HG03565 (cell line): ENCODE results near the gene LIPJ.

Experiments
- ATAC-seq: cut with Tn5 transposase; IDR thresholded peaks from one replicate; pipeline ENCODE4 v1.9.1; 2021; ENCODE audit warnings: mild to moderate bottlenecking, moderate library complexity; ENCODE audit not compliant: unreplicated experiment

The LIPJ gene, protein sequence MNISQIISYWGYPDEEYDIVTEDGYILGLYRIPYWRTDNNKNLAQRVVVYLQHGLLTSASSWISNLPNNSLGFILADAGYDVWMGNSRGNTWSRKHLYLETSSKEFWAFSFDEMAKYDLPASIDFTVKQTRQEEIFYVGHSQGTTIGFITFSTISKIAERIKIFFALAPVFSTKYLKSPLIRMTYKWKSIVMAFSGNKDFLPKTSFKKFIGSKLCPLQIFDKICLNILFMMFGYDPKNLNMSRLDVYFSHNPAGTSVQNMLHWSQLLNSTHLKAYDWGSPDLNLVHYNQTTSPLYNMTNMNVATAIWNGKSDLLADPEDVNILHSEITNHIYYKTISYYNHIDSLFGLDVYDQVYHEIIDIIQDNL

DNA sequence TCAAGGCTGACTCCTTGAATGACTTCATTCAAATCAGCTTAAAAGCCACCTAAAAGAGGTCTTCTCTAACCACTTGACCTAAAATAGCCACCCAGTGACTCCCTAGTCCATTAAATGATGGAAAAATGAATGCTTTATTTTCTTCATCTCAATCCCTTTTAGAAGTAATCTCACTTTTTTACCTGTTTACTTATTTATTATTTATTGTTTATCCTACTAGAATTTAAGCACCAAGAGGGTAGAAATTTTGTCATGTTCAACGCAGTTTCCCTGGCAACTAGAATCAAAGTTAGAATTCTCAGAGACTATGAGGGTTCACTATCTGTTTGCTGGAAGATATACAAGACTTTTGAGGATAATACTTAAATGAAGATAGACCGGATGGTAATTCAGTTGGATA is at the start of gene LIPJ:
Gene LIPJ (plus strand): TSS at position 301 of the 400 bp plus-strand sequence. CDS start 3,926 bp downstream, outside the sequence.
- ATAC-seq: no peak

DNA sequence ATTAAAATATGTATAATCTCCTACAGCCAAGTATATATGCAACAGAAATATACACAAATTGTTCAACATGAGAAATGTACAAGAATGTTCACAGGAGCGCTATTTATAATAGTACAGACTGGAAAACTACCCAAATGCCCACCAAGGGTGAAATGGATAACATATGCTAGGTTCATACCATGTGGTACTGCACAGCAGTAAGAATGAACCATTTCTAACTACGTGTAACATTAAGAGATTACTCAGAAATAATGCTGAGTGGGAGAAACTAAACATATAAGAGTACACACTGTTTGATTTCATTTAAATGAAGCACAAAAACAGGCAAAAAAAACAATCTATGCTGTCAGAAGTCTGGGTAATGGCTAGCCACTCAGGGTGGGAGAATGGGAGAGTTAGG is 49.2 kb upstream of the LIPJ start:
- ATAC-seq: no peak

DNA sequence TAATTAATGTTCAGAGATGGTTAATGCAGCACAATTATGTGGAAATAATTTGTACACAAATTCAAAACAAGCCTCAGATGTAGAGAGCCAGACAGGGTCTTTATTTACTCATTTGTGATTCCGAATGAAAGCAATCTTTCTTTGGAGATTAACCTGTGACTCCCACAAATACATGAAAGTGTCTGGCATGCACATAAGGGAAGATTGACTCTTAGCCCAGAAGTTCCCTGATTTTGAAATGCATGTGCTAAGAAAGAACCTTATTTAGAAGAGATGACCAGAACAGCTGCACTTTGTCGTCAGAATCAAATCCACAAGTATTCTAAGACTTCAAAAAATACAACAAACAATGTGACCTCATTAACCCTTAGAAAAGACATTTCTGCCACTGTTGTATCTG is 48.5 kb upstream of the LIPJ start:
- ATAC-seq: no peak

DNA sequence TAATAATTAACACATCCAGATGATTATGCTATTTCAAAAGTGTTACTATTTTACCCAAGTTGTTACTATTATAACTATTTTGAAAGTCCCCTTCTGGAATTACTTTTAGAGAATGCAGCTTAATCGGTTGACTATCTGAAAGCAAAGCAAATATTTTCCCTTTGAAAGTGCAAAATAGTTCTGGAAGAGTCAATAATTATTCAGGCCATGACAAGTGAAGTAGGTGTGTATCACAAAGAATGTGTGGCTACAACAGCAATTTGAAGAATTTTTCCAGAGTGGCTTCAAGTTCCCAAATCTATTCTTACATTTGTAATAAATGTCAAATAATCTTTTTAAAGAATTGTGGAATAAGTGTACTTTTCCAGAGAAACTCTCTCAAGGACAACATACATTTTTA is 46.2 kb upstream of the LIPJ start:
- no peak for ATAC-seq

DNA sequence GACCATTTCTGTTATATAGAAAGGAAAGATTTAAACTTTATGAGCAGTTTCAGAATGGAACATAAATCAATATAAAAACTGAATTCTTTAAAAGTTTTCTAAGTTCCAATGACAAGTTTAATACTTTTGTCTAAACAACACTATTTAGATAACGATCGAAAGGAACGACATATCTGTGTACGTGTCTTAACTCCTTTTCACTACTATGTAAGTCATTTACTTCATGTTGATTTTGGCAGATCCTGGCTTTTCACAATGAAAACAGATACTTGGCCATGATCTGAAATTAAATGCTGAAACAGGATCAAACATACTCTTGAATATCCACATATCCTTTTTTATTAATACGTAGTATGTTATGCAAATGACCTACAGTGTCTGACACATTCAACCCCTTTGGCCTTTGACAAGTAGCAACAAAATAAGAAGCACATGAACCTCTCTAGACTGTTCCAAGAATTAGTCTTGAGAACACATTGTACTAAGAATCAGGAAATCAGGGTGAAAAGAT is 45.4 kb upstream of the LIPJ start:
- ATAC-seq: no peak

DNA sequence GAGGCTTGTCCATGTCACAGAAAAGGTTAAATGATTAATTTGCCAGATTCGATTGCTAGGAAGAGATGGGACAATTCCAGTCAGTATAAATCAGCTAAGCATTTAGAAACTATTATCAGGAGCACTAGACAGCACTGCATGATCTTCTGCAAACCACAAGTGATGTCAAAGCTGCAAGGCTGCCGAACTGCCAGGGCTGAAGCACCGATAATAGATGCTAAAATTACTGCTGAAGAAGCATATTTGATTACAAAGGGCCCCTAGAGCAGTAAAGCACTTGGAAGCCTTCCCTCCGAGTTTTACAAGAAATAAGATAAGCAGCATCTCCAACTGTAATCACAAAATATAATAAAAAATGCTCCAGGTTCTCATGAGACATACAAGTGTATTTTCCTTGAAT is 44.0 kb upstream of the LIPJ start:
- ATAC-seq: no peak

DNA sequence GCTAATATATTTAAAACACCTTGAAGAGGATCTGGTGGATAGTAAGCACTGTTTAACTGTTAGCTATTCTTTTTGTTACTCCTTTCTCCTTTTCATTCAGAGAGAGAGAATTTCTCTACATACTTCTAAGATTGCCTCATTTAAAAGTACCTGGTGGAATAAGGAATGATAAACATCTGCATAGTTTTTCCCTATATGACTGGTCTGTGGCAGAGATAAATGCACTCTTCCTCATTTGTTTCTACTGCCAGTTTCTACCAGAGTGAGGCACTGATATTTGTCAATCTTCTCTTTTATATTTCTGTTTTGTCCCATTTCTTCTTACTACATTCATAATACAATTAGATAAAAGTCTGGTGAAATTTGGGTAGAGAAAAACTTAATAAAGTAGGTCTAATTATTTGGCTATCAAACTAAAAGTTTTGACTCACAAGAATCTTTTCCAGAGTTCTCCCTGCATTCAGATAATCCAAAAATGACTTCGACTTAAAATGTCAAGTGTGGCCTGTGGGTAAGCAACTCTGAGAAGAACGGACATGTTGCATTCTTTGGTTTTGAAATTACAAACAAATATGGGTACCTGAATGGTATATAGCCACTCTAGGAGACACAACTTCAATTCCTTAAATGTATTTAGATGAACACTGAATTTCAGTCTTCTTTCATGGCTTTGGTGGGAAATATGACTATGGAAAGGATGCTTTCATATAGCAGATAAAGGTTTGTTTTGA is 42.3 kb upstream of the LIPJ start:
- peak; percentile 64 for ATAC-seq

DNA sequence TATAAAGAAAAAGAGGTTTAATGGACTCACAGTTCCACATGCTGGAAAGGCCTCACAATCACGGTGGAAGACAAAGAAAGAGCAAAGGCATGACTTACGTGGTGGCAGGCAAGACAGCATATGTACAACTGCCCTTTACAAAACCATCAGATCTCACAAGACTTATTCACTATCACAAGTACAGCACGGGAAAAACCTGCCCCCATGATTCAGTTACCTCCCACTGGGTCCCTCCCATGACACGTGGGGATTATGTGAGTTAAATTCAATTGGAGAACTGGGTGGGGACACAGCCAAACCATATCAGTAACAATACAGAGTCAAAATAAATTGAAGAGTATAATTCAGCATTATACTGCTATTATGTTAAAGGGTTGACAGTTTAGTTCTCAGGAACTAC is 41.2 kb upstream of the LIPJ start:
- ATAC-seq: no peak

DNA sequence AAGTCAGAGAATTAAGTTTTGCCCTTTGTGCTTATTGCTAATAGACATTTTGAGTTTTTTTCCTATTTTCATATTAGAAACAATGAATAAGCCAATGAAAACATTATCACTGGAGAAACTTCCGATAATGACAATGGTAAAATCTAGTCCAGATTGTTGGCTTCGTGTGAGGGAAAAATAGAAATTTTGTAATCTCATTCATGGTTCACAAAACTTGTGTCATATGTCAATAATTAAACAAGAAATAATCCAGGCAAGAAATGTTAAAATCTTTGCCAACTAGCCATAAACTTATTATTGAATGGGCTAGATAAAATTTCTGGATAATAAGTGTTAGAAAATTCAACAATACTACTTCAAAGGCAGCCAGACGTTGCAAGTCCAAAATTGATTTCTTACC is 40.1 kb upstream of the LIPJ start:
- no peak for ATAC-seq

DNA sequence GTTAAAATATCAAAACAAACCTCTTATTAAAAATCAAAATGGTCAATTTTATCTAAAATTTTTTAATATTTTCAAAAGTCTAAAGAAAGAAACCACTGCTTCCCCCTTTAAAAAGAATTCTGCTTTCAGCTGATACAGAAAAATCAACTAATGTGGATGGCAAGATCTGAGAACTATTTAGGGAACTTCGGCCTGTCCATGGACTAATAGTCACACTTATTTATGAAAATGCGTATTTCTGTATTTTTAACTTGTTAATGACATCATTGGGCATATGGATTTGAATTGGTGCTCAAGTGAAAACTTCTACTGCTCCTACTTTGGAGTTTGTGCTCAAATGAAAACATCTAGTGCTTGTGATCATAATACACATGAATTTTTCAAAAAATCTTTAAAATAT is 35.3 kb upstream of the LIPJ start:
- no peak for ATAC-seq

DNA sequence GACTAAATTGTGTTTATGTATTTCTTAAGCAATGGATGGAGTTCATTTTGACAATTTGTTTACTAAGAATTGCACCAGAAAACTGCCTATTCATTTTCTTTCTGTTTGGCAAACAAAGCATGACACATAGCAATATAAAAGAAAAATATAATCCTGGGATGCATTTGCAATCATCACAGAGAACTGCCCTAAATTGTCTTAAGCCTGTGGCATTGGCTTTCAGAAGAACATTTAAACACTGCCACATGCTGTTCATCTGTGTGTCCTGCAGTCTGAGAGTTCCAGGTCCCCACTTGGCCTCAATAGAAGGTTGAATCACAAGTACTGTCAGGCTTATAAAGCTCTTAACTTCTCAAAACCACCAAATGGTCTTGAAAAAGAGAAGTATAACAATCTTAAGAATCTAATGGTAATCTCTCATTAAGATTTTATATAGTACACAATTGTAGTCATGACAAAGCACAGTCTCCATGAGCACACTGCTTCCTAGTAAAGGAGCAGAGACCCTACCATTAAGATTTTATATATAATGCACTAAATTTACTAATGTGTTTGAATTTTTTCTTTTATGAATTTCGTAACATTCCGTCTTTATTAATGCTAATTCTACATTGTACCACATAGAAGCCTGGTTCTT is 33.3 kb upstream of the LIPJ start:
- peak; percentile 57 for ATAC-seq

DNA sequence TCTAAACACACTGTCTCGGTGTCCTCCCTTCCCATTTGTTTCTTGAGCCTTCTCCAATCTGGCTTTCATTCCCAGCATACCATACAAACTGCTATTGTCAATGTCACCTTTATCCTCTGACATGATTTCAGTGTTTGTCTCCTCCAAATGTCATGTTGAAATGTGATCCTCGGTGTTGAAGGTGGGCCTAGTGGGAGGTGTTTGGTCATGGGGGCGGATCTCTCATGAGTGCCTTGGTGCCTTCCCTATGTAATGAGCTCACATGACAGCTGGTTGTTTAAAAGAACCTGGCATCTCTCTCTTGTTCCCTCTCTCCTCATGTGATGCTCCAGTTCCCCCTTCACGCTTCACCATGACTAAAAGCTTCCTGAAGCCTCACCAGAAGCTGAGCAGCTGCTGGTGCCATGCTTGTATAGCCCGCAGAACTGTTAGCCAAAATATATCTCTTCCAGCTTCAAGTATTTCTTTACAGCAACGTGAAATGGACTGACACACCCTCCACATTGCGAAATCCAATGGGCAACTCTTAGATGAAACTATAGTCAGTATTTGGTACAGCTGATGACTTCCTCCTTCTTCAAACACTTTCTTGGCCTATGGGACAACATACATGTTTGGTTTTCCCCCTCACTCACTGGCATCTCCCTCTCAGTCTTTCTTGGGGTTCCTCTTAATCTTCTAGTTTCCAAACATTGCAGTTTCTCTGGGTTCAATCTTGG is 31.2 kb upstream of the LIPJ start:
- ATAC-seq: no peak

DNA sequence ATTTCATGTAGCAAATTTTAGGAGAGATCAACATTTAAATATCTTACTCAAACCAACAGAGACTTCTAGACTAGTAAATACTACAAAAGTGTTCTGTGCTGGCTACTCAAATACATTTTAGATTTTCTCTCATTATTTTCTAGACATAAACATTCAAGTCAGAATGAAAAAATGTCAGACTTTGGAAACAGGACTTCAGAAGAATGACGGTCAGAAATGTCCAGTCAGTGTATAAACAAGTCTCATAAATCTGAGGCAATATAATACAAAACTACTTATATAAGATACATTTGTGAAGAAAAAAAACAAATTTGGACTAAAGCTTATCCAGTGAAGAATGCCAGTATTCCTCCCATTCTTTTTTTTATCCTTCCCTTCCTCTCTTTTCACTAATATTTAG is 29.3 kb upstream of the LIPJ start:
- ATAC-seq: no peak

DNA sequence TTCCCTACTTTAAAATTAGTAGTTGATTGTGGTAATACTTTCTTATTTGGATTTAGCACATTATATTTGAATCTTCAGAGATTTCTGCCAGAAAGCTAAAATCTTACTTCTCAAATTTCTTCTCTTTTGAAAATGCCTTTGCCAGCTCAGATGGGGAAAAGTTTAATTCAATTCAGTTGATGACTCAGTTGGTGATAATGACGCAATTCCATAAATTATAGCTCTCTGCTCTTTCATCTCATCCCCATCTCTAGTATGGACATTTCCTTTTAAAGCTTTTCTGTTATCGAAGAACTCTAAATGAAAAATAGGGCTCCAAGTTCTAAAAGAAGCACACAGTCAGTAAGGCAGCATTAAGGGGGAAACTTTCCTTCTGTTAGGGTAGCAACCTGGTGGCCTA is 28.9 kb upstream of the LIPJ start:
- ATAC-seq: no peak

DNA sequence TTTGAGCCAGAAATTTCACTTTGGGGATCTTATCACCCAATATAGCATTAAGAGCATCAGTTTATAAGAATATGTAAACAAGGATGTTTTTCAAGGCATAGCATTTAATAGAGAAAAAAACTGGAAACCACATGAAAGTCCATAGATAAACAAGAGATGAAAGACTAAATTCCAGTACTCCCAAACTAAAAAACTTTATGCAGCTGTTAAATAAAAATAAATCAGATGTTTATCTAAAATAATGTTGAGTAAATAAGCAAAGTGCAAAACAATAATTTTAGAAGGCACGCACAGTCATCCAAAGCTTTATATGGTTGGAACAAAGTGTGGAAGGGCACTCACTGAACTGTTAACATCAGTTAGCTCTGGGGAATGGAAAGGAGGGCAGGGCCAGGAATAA is 24.4 kb upstream of the LIPJ start:
- no peak for ATAC-seq

DNA sequence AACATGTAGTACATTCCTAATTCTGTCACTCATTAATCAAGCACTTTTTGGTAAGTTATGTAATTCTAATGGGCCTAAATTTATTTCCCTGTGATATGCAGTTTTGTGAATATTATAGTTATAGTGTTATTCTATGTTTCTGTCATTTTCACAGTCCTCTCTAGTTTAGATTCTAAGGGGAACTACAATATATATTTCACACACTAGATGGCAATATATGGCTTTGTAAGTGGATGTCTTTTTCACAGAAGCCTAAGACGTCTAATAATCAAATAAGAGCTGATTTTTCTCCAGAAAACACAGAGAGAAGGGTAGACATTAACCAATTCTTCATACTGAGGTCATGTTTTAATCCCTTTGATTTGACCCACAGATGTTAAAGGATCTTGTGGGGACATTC is 21.5 kb upstream of the LIPJ start:
- ATAC-seq: no peak

DNA sequence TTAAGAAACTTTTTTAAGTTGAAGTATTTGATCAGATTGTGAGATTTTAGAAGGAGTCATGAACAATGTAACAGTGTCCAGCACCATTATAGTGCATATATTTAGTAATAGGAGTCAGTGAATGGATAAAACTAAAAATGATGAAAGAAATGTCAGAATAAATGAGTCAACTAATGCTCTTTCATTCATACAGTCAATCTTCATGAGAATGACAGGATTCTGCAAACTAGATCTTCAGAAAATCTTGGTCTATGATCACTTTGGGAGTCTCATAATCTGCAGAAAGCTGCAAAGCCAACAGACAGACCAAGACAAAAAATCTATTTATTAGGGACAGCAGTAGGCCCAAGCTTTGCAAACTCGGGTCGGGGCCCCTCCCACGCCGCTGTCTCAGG is 4.2 kb upstream of the LIPJ start:
- ATAC-seq: no peak

DNA sequence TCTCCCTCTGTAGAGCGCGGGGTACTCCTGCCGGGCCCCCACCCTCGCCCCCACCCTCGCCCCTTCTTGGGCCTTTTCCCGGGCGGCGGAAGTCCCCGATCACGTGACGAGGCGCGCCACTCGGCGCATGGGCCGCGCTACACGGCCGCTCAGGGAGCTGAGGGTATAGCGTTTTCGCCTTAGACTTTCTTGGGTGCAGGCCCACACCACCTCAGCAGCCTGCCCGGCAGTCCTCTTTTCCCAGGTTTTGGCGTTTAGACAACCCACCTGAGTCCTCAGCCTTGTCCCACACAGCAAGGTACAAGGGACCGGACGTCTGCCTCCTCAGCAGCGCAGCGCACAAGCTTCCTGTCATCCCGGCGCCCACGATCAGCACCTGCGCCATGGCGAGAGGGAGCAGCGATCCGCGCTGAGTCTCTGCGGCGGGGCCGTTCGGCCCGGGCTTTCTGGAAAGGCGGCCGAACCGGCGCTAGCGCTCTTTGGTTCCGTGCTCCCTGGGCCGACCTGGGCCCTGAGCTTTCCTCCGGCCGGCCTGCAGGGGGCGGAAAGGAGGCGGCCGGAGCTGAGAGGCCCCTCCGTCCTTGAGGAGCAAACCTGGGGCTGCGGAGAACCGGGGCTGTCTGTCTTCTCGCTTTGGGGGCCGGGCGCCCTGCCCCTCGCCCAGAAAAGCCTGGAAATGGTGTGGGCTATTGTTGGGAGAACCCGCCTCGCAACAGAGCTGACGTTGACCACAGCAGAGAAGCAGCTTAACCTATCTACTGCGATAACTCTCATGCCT is 3.6 kb upstream of the LIPJ start, which contains the start of gene RNLS:
Gene RNLS (minus strand): TSS at position 513 of the 778 bp plus-strand sequence.
- ATAC-seq: peak; percentile 54

DNA sequence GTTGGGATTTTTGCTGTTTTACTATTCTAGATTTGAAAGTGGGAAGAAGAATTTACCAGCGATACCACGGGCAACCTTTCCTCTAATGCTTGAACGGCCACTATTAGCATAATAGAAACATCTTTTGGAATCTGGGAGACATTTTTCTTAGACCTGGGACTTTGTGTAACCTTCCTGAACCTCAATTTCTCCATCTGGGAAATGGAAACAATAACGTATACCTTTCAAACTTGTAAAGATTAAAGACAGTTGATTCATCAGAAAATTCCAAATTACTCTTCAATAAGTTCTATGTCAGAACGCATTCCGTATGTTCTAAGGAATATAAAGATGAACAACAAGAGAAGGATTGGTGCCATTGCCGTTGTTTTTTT is 3.0 kb upstream of the LIPJ start:
- no peak for ATAC-seq

DNA sequence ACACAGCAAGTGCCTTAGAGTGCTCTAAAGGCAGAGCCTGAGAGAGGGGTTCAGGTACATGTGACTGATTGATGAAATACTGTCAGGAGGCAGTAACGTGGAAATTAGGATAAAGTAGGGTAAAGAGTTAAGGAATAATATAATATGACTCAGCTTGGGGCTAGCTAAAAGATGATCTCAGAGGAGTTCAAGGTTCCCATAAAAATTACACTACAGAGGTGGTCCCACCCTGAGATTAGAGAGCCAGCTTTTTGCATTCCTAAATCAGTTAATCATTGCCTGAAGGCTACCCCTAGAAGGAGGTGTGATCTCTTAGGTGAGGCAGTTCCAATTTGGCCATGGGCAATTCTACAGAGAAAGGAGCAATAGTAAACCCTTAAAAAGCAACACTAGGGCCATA is 5.8 kb downstream of the LIPJ start:
- no peak for ATAC-seq
